GM19025 (cell line): Measurements from ENCODE around the gene SARS2.
"Not testable (repeated sequence)": the region's sequence is repeated elsewhere in the genome, so short reads cannot be mapped to it uniquely, and the experiment has no call there.

Source experiments
- ATAC-seq: cut with Tn5 transposase; IDR thresholded peaks from one replicate; pipeline ENCODE4 v1.9.1; 2021; ENCODE audit warnings: mild to moderate bottlenecking, low read depth, moderate library complexity; ENCODE audit not compliant: unreplicated experiment

The SARS2 gene

DNA sequence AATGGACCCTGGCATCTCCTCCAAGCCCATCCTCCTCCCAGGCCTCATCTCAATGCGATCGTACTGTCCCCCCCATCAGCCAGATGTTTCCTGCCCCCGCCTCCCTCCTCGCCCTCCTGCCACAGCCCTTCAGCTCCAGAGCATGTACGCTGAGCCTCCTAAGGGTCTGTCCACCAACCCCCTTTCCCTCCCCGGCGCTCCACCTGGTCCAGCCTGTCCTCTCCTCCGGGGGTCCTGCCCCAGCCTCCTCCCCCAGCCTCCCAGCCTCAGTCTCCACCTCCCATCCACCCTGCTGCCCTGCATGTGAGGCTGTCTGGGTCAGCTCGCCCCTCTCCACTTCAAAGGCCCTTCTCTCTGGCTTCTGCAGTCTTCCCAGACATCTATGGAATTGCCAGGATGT is 35.6 kb downstream of the SARS2 start:
- no peak for ATAC-seq

DNA sequence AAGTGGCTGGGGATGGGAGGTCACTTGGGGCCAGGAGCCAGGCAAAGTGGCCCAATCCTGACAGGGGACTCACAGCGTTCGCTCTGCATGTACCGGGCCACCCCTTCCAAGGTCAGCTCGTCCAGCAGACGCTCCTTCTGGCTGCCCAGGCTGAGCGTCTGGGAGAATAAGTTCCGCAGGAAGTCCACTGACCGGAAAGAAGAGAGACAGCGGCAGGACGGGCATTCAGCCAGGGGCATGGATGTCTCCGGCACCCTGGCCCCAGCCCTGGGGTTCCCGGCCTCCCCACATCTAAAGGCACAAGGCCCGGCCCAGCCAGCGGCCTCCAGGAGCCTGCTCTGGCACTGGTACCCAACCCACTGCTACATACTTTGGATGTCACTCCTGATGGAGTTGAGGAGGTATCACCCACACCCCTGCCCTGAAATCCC is 37.2 kb downstream of the SARS2 start:
- ATAC-seq, result no peak

DNA sequence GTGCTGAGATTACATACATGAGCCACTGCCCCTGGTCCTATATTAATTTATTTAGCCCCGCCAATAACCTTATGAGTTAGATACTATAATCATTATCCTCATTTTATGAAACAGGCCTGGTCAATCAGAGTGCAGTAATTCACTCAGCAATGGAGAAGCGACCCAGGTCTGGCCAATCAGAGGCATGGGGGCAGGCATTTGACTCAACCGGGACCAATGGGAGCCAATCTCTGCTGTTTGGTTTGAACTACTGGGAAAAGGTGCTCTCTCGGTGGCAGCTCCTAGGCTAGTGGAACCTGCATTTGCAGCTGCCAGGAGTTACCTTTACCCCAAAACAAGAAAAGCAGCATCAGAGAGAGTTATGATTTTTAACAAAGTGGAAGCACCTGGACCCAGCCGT is 37.7 kb downstream of the SARS2 start:
- ATAC-seq, result no peak

DNA sequence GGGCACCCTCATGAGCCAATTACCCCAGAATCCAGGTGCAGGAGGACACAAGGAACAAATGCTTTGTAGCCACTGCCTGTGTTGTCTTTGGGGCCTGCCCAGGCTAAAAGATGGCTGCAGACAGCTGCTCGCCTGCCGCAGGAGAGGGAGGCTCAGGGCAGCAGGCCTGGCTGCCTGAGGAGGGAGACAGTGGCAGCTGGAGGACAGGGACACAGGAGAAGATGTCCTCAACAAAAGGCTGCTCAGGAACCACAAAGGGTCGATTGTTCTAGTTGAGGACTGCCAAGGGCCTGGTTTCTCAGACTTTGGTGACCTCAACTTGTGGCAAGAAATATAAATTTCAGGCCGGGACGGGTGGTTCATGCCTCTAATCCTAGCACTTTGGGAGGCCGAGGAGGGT is 38.8 kb downstream of the SARS2 start:
- ATAC-seq, result no peak

DNA sequence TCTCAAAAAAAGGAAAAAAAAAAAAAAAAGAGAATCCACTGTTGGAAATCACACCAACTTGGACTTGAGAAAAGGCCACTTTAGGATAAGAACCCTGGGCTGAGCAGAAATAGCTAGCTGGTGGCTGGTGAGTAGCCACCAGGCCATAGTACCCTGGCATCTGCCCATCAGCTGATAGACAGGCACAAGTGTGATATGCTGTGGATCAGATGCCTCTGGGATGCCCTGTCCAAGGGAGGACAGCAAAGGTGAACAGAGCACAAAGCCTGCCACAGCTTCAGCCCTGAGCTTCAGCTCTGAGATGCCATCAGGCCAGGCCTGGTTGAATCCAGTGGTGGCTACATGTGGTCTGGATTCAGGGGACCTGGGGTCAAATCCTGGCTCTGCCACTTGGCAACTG is 39.9 kb downstream of the SARS2 start:
- ATAC-seq, result no peak

DNA sequence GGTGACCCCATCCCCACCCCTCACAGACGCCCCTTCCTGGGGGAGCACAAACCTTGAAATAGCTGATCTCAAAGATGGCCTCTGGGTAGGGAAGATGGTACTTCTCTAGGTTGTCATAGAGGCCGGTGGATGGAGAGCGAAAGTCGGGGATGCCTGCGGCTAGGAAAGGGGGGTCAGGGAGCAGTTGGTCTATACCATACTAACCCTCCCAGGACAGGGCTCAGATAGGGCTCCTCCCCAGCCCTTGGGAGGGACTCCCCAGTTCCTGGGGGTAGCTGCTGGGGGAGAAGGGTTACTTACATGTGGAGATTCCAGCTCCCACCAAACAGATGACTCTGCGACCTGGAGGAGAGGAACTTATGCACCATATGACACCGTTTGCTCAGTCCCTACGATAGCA is 40.8 kb downstream of the SARS2 start:
- no peak for ATAC-seq

DNA sequence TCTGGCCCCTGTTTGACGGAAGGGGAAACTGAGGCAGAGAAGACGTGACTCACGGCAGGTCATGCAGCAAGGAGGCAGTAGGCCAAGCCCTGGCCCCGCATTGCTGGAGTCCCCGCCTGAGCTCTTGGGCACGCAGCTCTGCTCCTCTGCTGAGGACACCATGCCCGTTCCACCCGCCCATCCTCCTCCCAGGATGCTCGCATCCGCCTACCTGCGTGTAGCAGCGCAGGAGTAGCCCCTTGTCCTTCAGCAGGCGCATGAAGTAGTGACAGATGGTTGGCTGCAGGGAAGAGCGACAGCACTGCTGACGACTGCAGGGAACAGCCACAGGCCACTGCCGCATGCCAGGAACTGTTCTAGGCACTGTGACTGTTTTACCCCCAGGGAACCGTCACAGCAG is 41.7 kb downstream of the SARS2 start:
- no peak for ATAC-seq

DNA sequence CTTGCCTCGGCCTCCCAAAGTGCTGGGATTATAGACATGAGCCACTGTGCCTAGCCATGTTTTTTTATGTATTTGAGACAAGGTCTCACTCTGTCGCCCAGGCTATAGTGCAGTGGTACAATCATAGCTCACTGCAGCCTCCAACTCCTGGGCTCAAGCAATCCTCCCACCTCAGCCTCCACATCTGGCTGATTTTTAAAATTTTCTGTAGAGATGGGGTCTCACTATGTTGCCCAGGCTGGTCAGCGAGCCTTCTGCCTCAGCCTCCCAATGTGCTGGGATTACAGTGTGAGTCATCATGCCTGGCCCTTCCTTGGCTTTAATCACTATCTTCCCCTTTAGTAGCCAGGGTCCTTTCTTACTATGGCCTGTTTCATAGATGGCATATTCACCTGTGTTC is 45.9 kb downstream of the SARS2 start:
- not testable (repeated sequence) for ATAC-seq

DNA sequence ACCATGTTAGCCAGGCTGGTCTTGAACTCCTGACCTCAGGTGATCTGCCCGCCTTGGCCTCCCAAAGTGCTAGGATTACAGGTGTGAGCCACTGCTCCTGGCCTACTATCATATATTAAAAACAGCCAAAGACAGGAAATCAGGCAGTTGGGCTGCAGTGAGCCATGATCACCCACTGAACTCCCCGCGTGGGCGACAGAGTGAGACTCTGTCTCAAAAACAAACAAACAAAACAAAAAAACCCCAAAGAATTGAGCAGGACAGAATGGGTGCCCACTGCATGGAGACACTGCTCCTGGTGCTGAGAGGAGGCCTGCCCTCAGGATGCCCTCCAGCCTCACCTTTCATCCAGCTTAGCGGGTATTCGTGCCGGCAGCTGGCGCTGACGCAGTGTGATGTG is 47.3 kb downstream of the SARS2 start:
- no peak for ATAC-seq

DNA sequence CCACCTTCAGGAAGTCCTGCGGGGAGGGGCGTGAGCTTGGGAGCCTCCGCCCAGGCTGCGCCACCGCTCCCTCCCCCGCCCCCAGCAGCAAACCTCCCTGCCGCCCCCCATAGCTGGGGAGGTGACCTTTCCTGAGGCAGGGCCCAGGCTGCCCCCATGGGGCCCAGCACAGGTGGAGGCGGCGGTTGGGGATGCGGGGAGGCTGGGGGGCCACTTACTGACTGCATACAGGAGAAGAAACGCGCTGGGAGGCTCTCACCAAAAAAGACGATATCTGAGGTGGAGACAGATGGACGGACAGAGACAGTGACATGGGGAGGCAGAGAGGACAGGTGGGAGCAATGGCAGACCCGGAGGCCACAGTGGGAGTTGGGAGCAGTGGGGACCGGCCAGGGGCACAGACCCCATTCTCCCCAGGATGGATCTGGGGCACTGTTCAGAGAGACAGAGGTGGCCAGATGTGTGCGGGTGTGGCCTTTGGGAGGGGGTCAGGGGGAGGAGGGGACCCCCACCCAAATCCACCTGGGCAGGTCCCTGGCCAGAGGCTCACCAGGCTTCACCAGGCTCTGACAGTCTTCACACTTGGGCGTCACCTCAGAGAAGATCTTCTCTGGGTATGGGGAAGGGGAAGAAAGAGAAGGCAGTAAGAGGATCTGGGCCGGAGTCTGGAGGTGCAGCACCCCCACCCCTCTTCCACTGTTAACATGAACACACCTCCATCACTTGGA is 49.5 kb downstream of the SARS2 start:
- no peak for ATAC-seq

DNA sequence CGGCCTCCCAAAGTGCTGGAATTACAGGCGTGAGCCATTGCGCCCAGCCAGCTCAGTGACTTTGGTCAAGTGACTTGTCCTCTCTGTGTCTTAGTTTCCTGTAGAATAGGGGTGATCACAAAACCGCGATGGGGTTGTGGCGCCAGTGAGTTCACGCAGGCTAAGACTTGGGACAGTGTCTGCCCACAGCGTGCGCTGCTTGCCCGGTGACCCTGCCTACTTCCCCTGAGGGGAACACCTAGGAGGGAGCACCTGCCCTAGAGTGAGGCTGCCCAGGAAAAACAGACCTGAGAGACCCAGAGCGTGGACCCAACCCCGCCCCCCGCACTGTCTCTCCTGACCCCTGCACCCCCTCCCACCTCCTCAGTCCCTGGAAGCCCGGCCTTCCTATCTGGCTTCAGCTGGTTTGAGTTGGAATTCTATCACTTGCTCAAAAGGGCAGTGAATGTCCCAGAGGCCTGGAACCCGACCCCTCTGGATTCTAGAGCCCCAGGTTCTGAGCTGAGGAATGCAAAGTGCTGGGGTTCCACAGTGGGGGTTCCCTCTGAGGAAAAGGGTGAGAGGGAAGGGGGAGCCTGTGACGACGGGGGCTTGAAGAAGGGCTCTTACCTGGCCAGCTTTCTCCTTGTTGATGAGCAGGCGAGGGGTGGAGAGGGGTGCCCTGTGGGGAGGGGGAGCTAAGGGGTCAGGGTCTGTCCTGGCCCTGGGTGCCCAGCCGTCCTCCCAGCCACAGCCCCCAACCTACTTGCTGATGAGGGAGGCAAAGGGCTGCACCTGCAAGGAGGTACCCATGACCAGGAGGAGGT is 50.3 kb downstream of the SARS2 start:
- no peak for ATAC-seq

DNA sequence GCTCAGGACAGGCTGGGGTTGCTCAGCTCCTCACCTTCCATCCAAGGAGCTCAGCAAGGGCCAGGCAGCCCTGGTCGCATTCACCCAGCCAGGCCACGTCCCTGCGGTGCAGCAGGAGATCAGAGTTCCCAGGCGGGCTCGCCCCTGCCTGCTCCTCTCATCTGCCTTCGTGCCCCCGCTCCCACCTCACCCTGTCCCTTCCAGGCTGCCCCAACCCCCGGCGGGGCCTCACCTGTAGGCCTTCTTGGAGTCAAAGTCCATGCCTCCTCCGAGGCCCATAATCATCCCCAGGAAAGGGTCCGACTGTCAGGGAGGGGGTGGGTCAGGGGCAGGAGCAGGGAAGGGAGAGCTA is 51.2 kb downstream of the SARS2 start:
- ATAC-seq, result no peak

DNA sequence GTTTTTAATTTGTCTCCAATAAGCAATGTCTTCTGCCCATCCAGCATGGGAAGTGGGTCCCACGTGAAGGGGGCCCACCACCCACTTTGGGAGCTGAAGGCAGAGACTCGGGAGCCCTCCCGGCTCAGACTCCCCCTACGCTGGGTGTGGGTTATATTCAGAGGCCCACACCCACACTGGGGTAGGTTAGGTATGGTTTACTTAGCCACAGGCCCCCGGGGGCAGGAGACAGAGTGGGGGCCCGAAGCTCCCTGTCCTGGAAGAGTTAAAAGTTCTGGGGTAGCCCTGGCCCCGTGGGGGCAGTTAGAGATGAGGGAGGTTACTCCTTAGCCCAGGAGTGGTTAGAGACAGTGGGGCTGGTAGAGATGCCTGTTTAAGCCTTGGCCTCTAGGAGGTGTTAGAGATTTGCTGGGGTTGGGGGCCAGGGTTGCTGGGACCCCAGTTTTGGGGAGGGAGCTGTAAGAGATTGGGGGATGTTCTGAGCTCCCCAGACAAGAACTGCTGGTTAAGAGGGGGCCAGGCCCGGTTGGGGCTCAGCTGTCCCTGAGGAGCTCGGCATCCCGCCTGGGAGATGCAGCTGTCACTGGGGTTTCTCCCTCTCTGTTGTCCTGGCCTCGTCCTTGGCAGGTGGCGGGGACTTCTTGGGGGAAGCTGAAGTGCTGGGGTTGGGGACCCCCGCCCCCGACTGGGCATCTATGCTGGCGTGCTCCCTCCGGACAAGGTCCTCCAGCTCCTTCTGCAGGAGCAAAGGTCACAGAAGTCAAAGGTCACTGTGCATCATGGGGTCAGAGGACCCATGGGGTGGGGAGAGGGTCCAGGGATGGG is 51.8 kb downstream of the SARS2 start:
- no peak for ATAC-seq

DNA sequence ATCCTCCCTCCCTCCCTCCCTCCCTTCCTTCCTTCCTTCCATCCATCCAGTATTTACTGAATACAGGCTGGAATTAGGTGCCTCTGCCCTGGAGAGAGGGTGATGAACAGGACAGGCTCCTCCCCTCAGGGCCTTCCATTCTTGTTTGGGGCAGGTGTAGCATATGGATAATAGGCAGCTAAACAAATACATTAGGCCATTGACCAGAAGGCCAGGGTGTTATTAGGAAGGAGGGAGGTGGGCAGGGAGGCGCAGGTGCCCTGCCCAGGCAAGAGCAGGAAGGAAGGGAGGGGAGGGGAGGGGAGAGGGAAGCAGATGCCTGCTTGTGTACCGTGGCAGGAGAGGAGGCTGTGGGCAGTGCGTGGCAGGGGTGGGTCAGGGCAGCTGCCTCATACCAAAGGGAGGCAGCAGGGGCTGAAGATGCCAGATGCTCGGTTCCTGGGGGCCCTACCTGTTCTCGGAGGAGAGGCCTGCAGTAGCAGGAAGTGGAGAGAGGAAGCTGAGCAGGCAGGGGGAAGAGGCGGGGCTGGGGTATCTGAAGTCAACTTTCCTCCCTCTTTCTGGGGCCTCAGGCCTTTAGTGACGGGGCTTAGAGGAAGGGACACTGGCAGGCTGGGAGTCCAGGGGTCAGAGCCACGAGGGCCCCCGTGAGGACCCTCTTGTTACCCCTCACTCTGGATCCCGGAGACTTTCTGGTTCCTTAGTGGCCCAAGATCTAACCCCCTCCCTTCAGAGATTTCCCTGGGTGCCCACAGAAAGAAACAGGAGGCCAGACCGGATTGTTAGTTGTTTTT is 52.6 kb downstream of the SARS2 start, which contains the start of gene RINL:
Gene RINL, minus strand, starts transcription at position 495 of the 794 bp plus-strand sequence. CDS start 1,533 bp downstream, outside the sequence.
- ATAC-seq, result no peak

DNA sequence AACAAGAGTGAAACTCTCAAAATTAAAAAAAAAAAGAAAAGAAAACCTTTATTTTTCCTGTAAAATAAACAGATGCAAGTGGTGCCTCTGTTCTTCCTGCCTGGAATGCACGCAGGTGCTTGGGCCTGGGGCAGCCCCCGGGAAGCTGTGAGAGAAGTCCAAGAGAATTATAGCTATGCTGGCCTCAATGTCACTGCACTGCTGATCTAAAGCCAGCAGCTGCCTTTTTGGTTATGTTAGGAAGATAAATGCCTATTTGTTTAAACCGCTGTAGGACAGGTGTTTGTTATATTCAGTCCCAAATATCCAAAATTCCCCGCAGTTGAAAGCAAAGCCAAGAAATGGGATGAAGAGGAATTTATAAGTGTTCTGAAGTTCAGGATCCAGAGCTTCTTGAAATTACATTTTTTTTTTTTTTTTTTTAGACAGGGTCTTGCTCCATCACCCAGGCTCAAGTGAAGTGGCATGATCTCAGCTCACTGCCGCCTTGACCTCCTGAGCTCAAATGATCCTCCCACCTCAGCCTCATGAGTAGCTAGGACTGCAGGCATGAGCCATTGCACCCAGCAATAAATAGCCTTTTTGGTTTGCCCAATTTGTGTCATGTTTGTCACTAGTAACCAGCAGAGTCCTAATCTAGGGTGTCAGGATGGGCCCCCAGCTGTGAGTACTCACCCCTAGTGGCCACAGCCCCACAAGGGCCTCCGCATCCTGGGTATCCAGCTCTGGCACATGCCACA is 54.7 kb downstream of the SARS2 start:
- no peak for ATAC-seq

DNA sequence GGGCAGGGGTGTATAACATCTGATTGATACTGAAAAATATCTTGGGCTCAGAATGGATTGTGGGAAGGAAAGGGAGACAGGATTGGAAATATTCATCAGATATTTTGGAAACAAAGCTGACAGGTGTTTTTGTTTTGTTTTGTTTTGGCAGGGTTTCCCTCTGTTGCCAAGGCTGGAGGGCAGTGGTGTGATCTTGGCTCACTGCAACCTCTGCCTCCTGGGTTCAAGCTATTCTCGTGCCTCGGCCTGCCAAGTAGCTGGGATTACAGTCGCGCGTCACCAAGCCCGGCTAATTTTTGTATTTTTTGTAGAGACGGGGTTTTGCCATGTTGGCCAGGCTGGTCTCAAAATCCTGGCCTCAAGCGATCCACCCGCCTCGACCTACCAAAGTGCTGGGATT is 57.2 kb downstream of the SARS2 start:
- ATAC-seq, result not testable (repeated sequence)

DNA sequence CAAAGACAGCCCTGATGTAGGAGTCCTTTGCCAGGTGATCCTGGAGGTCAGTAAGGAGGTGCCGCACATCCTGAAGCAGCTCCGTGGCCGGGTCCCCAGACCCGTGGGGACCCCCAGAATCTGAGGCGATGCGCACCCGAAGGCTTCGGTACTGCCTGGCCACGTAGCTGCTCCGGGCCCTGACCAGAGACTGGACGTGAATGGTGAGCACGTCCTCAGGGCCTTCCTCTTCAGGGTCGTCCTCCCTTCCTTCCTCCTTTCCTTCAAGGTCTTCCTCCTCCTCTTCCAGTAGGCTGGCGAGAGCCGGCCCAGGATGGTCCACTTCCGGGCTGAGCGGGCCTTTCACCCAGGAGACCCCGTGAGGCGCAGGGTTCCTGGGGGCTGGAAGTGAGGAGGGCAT is 60.0 kb downstream of the SARS2 start:
- no peak for ATAC-seq

DNA sequence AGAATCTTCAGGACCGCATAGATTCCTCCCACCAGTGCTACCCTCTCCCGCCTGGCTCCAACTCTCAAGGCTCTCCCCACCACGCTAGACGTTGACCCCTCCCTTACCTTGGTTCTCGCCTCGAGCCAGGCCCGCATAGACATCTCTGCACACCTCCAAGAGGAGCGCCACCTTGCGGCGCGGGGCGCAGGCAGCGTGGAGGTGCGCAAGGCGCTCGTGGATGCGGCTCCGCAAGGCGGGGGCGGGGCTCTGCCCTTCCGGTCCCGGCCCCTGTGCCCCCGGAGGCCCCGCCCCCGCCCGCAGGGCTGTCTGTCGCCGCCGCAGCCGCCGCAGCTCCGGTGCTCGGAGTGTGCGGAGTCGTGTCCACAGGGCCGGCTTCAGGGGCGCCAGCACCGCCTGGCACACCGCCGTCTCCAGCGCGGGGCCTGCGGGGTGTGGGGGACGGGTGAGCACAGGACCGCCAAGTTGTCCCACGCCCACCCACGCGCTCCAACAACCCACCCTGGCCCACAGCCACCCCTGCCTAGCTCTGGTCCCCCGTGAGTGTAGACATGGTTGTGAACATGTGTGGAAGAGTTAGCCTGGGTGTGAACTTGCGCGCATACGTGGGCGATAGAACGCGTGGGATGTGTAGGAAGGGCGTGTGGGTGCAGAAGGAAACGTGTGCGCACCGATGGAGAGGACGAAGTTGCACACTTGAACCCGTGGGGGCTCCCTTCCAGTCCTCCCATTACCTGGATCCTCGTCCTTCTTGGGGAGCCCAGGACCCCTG is 60.5 kb downstream of the SARS2 start:
- ATAC-seq, result peak; percentile 72
